ENCODE measurements around the gene RPS16. TPM values are rescaled to one million over a fixed set of nuclear protein-coding genes. Genes with fewer than 3 reads are reported as not detected.

RPS16 gene
- total RNA-seq, 1 donor from 2014 or later: 2,151 TPM

DNA sequence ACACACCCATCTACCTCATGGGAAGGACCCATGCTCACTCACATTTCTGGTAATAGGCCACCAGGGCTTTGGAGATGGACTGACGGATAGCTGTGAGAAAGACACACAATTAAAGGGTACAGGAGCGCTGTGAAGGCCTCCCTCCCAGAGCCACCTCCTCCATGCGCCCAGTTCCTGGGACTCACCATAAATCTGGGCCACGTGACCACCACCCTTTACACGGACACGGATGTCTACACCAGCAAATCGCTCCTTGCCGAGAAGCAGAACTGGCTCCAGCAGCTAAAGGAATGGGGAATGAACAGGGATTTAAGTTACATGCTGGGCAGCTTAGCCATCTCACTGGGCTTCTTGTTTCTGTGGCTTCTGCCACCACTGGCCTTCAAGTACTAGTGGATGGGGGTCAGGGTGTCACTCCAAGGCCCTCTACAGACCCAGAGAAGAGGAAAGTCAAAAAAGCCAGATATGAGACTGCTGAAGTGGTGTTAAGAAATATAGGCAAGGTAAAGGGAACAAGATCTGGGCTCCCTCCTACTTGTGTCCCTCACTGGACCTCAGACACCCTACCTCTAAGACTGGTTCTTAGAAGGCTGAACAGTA, 2.2 kb downstream of the RPS16 start:
- no peaks in the 10 kb centered on the region for H3K9me3 Mint-ChIP-seq (ENCODE audit: unreplicated experiment)
- H3K27ac Mint-ChIP-seq (ENCODE audit: unreplicated experiment): peak overlapping the region; percentile 26
- H3K4me1 Mint-ChIP-seq (ENCODE audit: unreplicated experiment): peaks cover 34% of the 10 kb centered on the region
- H3K36me3 Mint-ChIP-seq (ENCODE audit: low read depth, unreplicated experiment): peaks cover 29% of the 10 kb centered on the region
- H3K4me3 Mint-ChIP-seq (ENCODE audit: unreplicated experiment): peak overlapping the region; percentile 18
- no peak for DNase-seq (ENCODE audit: low spot score)
- peaks cover 26% of the 10 kb centered on the region for H3K27me3 Mint-ChIP-seq (ENCODE audit: unreplicated experiment)
- TF ChIP-seq, protein P1, sequence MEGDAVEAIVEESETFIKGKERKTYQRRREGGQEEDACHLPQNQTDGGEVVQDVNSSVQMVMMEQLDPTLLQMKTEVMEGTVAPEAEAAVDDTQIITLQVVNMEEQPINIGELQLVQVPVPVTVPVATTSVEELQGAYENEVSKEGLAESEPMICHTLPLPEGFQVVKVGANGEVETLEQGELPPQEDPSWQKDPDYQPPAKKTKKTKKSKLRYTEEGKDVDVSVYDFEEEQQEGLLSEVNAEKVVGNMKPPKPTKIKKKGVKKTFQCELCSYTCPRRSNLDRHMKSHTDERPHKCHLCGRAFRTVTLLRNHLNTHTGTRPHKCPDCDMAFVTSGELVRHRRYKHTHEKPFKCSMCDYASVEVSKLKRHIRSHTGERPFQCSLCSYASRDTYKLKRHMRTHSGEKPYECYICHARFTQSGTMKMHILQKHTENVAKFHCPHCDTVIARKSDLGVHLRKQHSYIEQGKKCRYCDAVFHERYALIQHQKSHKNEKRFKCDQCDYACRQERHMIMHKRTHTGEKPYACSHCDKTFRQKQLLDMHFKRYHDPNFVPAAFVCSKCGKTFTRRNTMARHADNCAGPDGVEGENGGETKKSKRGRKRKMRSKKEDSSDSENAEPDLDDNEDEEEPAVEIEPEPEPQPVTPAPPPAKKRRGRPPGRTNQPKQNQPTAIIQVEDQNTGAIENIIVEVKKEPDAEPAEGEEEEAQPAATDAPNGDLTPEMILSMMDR (IDR thresholded peaks at IDR 0.05; ENCODE audit: unreplicated experiment): no peak

DNA sequence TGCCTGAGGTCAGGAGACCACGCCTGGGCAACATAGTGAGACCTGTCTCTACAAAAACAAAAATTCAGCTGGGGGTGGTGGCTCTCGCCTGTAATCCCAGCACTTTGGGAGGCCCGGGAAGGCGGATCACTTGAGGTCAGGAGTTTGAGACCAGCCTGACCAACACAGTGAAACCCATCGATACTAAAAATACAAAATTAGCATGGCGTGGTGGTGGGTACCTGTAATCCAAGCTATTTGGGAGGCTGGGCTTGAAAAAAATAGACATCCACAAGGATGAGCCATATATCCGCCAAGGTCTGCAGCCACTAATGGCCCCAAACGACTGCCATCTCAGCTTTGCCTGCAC, 3.1 kb downstream of the RPS16 start:
- Mint-ChIP-seq H3K36me3 (ENCODE audit: low read depth, unreplicated experiment) (peaks cover 29% of the 10 kb centered on the region), H3K4me1 (ENCODE audit: unreplicated experiment) (peaks cover 29% of the 10 kb centered on the region), H3K9me3 (ENCODE audit: unreplicated experiment) (no peaks in the 10 kb centered on the region), H3K27me3 (ENCODE audit: unreplicated experiment) (peaks cover 30% of the 10 kb centered on the region), H3K4me3 (ENCODE audit: unreplicated experiment) (no peak overlapping the region), H3K27ac (ENCODE audit: unreplicated experiment) (peak overlapping the region; percentile 83)
- TF ChIP-seq, protein P1 (IDR thresholded peaks at IDR 0.05; ENCODE audit: unreplicated experiment): no peak
- DNase-seq (ENCODE audit: low spot score): no peak

DNA sequence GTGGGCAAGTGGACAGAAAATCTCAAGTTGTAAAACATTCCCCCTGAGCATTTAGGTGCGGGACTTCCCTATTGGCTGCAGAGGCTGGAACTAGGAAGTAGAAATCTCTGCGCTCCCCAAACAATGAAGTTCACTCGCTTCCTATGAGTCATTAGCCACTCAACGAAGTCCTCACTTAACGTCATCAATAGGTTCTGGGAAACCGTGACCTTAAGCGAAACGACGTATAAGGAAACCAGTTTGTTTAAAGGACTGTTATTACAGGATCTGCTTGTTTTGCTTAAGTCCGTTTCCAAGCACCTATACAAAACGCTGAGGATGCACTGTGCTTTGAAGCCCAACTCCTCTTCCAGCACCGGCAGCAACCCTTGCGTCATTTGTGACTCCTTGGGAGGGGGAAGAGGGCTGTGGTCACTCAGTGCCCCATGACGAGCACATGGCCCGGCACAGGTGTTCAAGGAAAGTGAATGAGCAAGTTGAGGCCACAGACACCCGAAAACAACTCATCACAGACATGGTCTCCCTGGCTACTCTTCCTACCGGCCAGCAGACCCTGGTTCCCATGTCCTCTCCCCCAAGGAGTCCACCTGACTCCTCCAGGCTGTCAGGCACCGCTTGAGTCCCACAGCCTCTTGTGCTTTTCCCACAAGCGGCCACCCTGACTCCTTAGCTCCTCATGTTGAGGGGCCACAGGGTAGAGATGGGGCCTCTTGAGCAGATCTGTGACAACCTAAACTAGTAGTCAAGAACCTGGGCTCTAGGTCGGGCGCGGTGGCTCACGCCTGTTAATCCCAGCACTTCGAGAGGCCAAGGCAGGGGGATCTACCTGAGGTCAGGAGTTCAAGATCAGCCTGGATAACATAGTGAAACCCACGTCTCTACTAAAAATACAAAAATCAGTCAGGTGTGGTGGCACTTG, 4.8 kb downstream of the RPS16 start:
- DNase-seq (ENCODE audit: low spot score): no peak
- peaks cover 15% of the 10 kb centered on the region for H3K4me1 Mint-ChIP-seq (ENCODE audit: unreplicated experiment)
- peaks cover 19% of the 10 kb centered on the region for H3K27me3 Mint-ChIP-seq (ENCODE audit: unreplicated experiment)

DNA sequence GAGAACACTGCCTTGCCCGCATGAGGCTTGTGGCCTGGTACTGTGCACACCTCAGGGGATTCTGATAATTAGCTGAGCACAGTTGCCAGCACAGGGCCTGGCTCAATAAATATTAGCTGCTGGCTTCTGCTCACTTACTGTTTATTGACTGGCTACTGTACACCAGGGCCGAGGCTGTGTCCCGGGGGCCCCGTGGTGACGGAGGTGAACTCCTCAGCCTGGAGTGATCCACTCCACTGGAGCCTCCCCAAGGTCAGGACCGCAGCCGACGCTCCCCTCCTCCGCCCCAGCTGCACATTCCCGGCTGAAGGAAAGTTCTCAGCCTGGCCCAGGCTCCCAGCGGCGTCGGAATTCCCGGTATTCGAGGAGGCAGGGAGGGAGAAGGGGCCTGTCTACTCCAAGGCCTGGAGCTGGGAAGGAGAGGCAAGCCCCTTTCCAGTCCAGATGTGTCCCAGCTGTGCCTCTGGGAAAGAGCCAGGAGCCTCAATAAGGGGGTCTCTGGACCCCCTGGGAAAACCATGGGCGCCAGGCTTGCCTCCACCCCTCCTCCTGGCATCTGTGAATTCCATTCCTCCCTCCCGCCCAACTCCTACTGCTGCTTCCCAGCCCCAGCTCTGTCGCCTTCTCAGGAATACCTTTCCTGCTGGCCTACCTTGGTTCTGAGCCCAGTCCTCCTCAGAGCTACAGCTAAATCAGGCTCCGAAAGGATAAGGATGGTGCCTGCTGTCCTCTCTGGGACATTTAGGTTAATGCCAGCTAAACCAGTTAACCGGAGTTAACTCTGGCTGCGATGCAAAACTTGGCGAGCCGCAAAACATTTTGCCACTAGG, 7.3 kb downstream of the RPS16 start:
- no peaks in the 10 kb centered on the region for H3K4me1 Mint-ChIP-seq (ENCODE audit: unreplicated experiment)

More for the DNA sequence above, 4.8 kb downstream of the RPS16 start:
- Mint-ChIP-seq H3K27ac (ENCODE audit: unreplicated experiment) (peak overlapping the region; percentile 85), H3K36me3 (ENCODE audit: low read depth, unreplicated experiment) (peaks cover 26% of the 10 kb centered on the region), H3K9me3 (ENCODE audit: unreplicated experiment) (no peaks in the 10 kb centered on the region), H3K4me3 (ENCODE audit: unreplicated experiment) (peak overlapping the region; percentile 31)
- TF ChIP-seq, protein P1 (IDR thresholded peaks at IDR 0.05; ENCODE audit: unreplicated experiment): no peak

More for the DNA sequence above, 7.3 kb downstream of the RPS16 start:
- TF ChIP-seq, protein P1 (IDR thresholded peaks at IDR 0.05; ENCODE audit: unreplicated experiment): no peak
- no peak overlapping the region for H3K27ac Mint-ChIP-seq (ENCODE audit: unreplicated experiment)
- H3K27me3 Mint-ChIP-seq (ENCODE audit: unreplicated experiment): peaks cover 12% of the 10 kb centered on the region
- H3K36me3 Mint-ChIP-seq (ENCODE audit: low read depth, unreplicated experiment): peaks cover 32% of the 10 kb centered on the region
- no peak overlapping the region for H3K4me3 Mint-ChIP-seq (ENCODE audit: unreplicated experiment)
- DNase-seq (ENCODE audit: low spot score): peak; percentile 72
- H3K9me3 Mint-ChIP-seq (ENCODE audit: unreplicated experiment): no peaks in the 10 kb centered on the region
